ENCODE measurements around the gene CPED1. TPM values are rescaled to one million over a fixed set of nuclear protein-coding genes. Genes with fewer than 3 reads are reported as not detected.

The CPED1 gene
- total RNA-seq, 1 donor from 2014 or later = 0.09 TPM

GRCh38 chr7:121202125-121202524 lies 213.6 kb downstream of the CPED1 start:
- Mint-ChIP-seq H3K36me3 (ENCODE audit: low read depth) (peaks cover 3% of the 10 kb centered on the region), H3K4me1 (peaks cover 52% of the 10 kb centered on the region), H3K4me3 (no peak overlapping the region), H3K27me3 (no peaks in the 10 kb centered on the region), H3K9me3 (no peaks in the 10 kb centered on the region), H3K27ac (peak overlapping the region; percentile 85)
- ATAC-seq (ENCODE audit: low read depth) = no peak
- intact Hi-C loops (cut with micrococcal nuclease) = no loop called here
- no peak for DNase-seq
- POLR2A ChIA-PET = no interaction called here
- CTCF ChIA-PET = no interaction called here
- TF ChIP-seq CTCF (IDR thresholded peaks at IDR 0.05) = no peak

- Mint-ChIP-seq H3K4me1 (peaks cover 52% of the 10 kb centered on the region), H3K27ac (peak overlapping the region; percentile 85)
- TF ChIP-seq CTCF (IDR thresholded peaks at IDR 0.05) = no peak
Observed at GRCh38 chr7:121202834-121203233, 214.3 kb downstream of the CPED1 start.

GRCh38 chr7:121204537-121204936 lies 216.0 kb downstream of the CPED1 start:
- H3K9me3 Mint-ChIP-seq = no peaks in the 10 kb centered on the region
- intact Hi-C loops (cut with micrococcal nuclease) = no loop called here
- DNase-seq = no peak
- no peaks in the 10 kb centered on the region for H3K36me3 Mint-ChIP-seq (ENCODE audit: low read depth)
- no peak for TF ChIP-seq CTCF (IDR thresholded peaks at IDR 0.05)
- H3K4me3 Mint-ChIP-seq = no peak overlapping the region
- ChIA-PET POLR2A (no interaction called here), CTCF (no interaction called here)
- H3K4me1 Mint-ChIP-seq = peaks cover 42% of the 10 kb centered on the region
- no peak for ATAC-seq (ENCODE audit: low read depth)
- no peaks in the 10 kb centered on the region for H3K27me3 Mint-ChIP-seq
- H3K27ac Mint-ChIP-seq = no peak overlapping the region

More at GRCh38 chr7:121202834-121203233, 214.3 kb downstream of the CPED1 start:
- peaks cover 3% of the 10 kb centered on the region for H3K36me3 Mint-ChIP-seq (ENCODE audit: low read depth)
- no peak overlapping the region for H3K4me3 Mint-ChIP-seq
- intact Hi-C loops (cut with micrococcal nuclease) = no loop called here
- ChIA-PET CTCF (no interaction called here), POLR2A (no interaction called here)
- H3K9me3 Mint-ChIP-seq = no peaks in the 10 kb centered on the region
- no peak for DNase-seq
- no peaks in the 10 kb centered on the region for H3K27me3 Mint-ChIP-seq
- ATAC-seq (ENCODE audit: low read depth) = no peak

- intact Hi-C loops (cut with micrococcal nuclease) = loop anchor here (5.0 kb wide), 1 partner anchor 72 kb away; no protein-coding TSS in a partner anchor
- POLR2A ChIA-PET = no interaction called here
- Mint-ChIP-seq H3K27me3 (no peaks in the 10 kb centered on the region), H3K4me1 (peaks cover 37% of the 10 kb centered on the region), H3K36me3 (ENCODE audit: low read depth) (peaks cover 5% of the 10 kb centered on the region), H3K4me3 (no peak overlapping the region), H3K9me3 (peaks cover 4% of the 10 kb centered on the region), H3K27ac (no peak overlapping the region)
- DNase-seq = no peak
- no peak for ATAC-seq (ENCODE audit: low read depth)
- TF ChIP-seq CTCF (IDR thresholded peaks at IDR 0.05) = no peak
- CTCF ChIA-PET = no interaction called here
Observed at GRCh38 chr7:121205777-121206176, 217.3 kb downstream of the CPED1 start.

GRCh38 chr7:121211253-121211652 lies 222.7 kb downstream of the CPED1 start:
- peaks cover 7% of the 10 kb centered on the region for H3K36me3 Mint-ChIP-seq (ENCODE audit: low read depth)
- peaks cover 4% of the 10 kb centered on the region for H3K9me3 Mint-ChIP-seq
- ATAC-seq (ENCODE audit: low read depth) = no peak
- POLR2A ChIA-PET = no interaction called here
- no peak for DNase-seq
- peak overlapping the region; percentile 73 for H3K27ac Mint-ChIP-seq
- H3K4me1 Mint-ChIP-seq = peaks cover 19% of the 10 kb centered on the region
- no peak for TF ChIP-seq CTCF (IDR thresholded peaks at IDR 0.05)
- no peaks in the 10 kb centered on the region for H3K27me3 Mint-ChIP-seq
- no peak overlapping the region for H3K4me3 Mint-ChIP-seq
- intact Hi-C loops (cut with micrococcal nuclease) = no loop called here
- CTCF ChIA-PET = no interaction called here
